MM.1S (cell line): ENCODE results near the gene BCL2A1.

ENCODE experiments used
- DNase-seq: peaks from one replicate; pipeline ENCODE4 v3.0.0-alpha.2; 2015
- H2AFZ ChIP-seq: fragments of 300-600 bp; sonication (generic); 2 replicates; pipeline ENCODE4 v1.6.0; 2016; ENCODE audit warnings: antibody characterized with exemption, low read length
- H3F3A ChIP-seq: fragments of 300-600 bp; sonication (generic); 2 replicates; pipeline ENCODE4 v1.6.1; 2016; ENCODE audit warnings: mild to moderate bottlenecking, antibody characterized with exemption, low read length, moderate library complexity, mixed read lengths; ENCODE audit not compliant: insufficient read depth
- H3K27ac ChIP-seq: fragments of 300-600 bp; sonication (generic); 2 replicates; pipeline ENCODE4 v1.5.1; 2016; ENCODE audit warnings: mild to moderate bottlenecking, low read length
- H3K27me3 ChIP-seq: fragments of 300-600 bp; sonication (generic); replicated peaks from 2 replicates; pipeline ENCODE4 v1.6.0; 2016; ENCODE audit warnings: low read length; ENCODE audit not compliant: insufficient read depth
- H3K36me3 ChIP-seq: fragments of 300-600 bp; sonication (generic); replicated peaks from 2 replicates; pipeline ENCODE4 v1.6.1; 2016; ENCODE audit warnings: mild to moderate bottlenecking, low read length, mixed read lengths; ENCODE audit not compliant: insufficient read depth
- H3K4me1 ChIP-seq: fragments of 300-600 bp; sonication (generic); 2 replicates; pipeline ENCODE4 v1.6.1; 2016; ENCODE audit warnings: low read length, mixed read lengths
- H3K4me2 ChIP-seq: fragments of 300-600 bp; sonication (generic); 2 replicates; pipeline ENCODE4 v1.6.0; 2016; ENCODE audit warnings: low read depth, low read length
- H3K4me3 ChIP-seq: fragments of 300-600 bp; sonication (generic); 2 replicates; pipeline ENCODE4 v1.5.1; 2016; ENCODE audit warnings: low read length, mixed read lengths
- H3K79me2 ChIP-seq: fragments of 300-600 bp; sonication (generic); 2 replicates; pipeline ENCODE4 v1.6.1; 2016; ENCODE audit warnings: mixed run types, low read length, mixed read lengths
- H3K9ac ChIP-seq: fragments of 300-600 bp; sonication (generic); 2 replicates; pipeline ENCODE4 v1.6.1; 2016; ENCODE audit warnings: low read length, mixed read lengths
- H3K9me2 ChIP-seq: fragments of 300-600 bp; sonication (generic); replicated peaks from 2 replicates; pipeline ENCODE4 v1.6.1; 2016; ENCODE audit warnings: mild to moderate bottlenecking, low read length, mixed read lengths; ENCODE audit not compliant: insufficient read depth
- H3K9me3 ChIP-seq: fragments of 300-600 bp; sonication (generic); replicated peaks from 2 replicates; pipeline ENCODE4 v1.6.1; 2016; ENCODE audit warnings: mild to moderate bottlenecking, low read length, mixed read lengths; ENCODE audit not compliant: insufficient read depth
- H4K20me1 ChIP-seq: fragments of 300-600 bp; sonication (generic); 2 replicates; pipeline ENCODE4 v1.6.1; 2016; ENCODE audit warnings: mild to moderate bottlenecking, low read length, moderate library complexity, mixed read lengths; ENCODE audit not compliant: insufficient read depth
- CTCF ChIP-seq: fragments of 300-600 bp; sonication (generic); IDR thresholded peaks from 2 replicates; pipeline ENCODE4 v1.5.1; 2016; ENCODE audit warnings: antibody characterized with exemption, low read length, mixed read lengths
- EZH2 ChIP-seq: fragments of 300-600 bp; sonication (generic); optimal IDR thresholded peaks from 2 replicates; pipeline ENCODE3; 2017; ENCODE audit warnings: low read depth, mild to moderate bottlenecking, antibody characterized with exemption, low read length, mixed read lengths
- EZH2phosphoT487 ChIP-seq: fragments of 300-600 bp; sonication (generic); IDR thresholded peaks from 2 replicates; pipeline ENCODE4 v1.6.1; 2018; ENCODE audit warnings: antibody characterized with exemption, low read length

Gene BCL2A1

GRCh38 chr15:79987969-79988368, 17.0 kb upstream of the BCL2A1 start:
- Histone ChIP-seq H3K36me3 (no peaks in the 10 kb centered on the region), H3K9me2 (no peaks in the 10 kb centered on the region), H3K9me3 (no peaks in the 10 kb centered on the region), H3K9ac (no peak overlapping the region), H3K4me2 (no peak overlapping the region), H3K4me1 (no peaks in the 10 kb centered on the region), H3K27ac (no peak overlapping the region), H2AFZ (no peak overlapping the region), H3K79me2 (no peaks in the 10 kb centered on the region), H4K20me1 (no peaks in the 10 kb centered on the region), H3K27me3 (no peaks in the 10 kb centered on the region), H3K4me3 (no peak overlapping the region), H3F3A (no peaks in the 10 kb centered on the region)
- DNase-seq, result no peak
- no peak for TF ChIP-seq CTCF
- no peak for TF ChIP-seq EZH2phosphoT487
- TF ChIP-seq EZH2, result no peak

GRCh38 chr15:79987569-79987955, 16.6 kb upstream of the BCL2A1 start:
- Histone ChIP-seq H3K9ac (no peak overlapping the region), H3K79me2 (no peaks in the 10 kb centered on the region), H3K36me3 (no peaks in the 10 kb centered on the region), H3K27me3 (no peaks in the 10 kb centered on the region), H3K27ac (no peak overlapping the region), H4K20me1 (no peaks in the 10 kb centered on the region), H3K4me2 (no peak overlapping the region), H3K4me3 (no peak overlapping the region), H3K9me3 (no peaks in the 10 kb centered on the region), H2AFZ (no peak overlapping the region), H3F3A (no peaks in the 10 kb centered on the region), H3K9me2 (no peaks in the 10 kb centered on the region), H3K4me1 (no peaks in the 10 kb centered on the region)
- no peak for DNase-seq
- TF ChIP-seq CTCF (no peak), EZH2 (no peak)

- no peak overlapping the region for H3K9ac ChIP-seq
- no peaks in the 10 kb centered on the region; the same call in 1 of the 2 replicates for H3F3A ChIP-seq
- H3K4me2 ChIP-seq, result no peak overlapping the region
- H3K4me3 ChIP-seq, result no peak overlapping the region
- TF ChIP-seq CTCF (no peak), EZH2phosphoT487 (no peak), EZH2 (no peak)
- no peaks in the 10 kb centered on the region for H3K9me3 ChIP-seq
- H3K36me3 ChIP-seq, result no peaks in the 10 kb centered on the region
- no peak for DNase-seq
- no peak overlapping the region for H2AFZ ChIP-seq
- H3K9me2 ChIP-seq, result no peaks in the 10 kb centered on the region
- H4K20me1 ChIP-seq, result no peaks in the 10 kb centered on the region
- H3K27me3 ChIP-seq, result no peaks in the 10 kb centered on the region
- H3K79me2 ChIP-seq, result no peaks in the 10 kb centered on the region
- H3K4me1 ChIP-seq, result peaks cover 13% of the 10 kb centered on the region
- no peak overlapping the region for H3K27ac ChIP-seq
Measured at GRCh38 chr15:79981831-79982455, 10.9 kb upstream of the BCL2A1 start.
